Measurements from ENCODE around the gene HHIPL1.

- TF ChIP-seq CTCF (IDR thresholded peaks at IDR 0.05; ENCODE audit: low read depth, low read length, poor library complexity, severe bottlenecking) (no peak), EZH2phosphoT487 (IDR thresholded peaks at IDR 0.05; ENCODE audit: borderline replicate concordance, low read length) (no peak)
These were observed 57.2 kb downstream of the HHIPL1 start for GRCh38 chr14:99702115-99702514.

Data from DOHH2 (cell line).